HepG2 (cell line): ENCODE data around the gene ARHGAP12. TPM values are rescaled to one million over a fixed set of nuclear protein-coding genes. Genes with fewer than 3 reads are reported as not detected.

Source experiments
- ATF7 ChIP-seq, 2 experiments: fragments of 450-650 bp in 1 of 2; sonication (generic) in 1 of 2; formaldehyde crosslinking in 1 of 2; IDR thresholded peaks; 2 replicates each; pipeline versions ENCODE4 v1.4.0 to v1.6.1; 2016 to 2020; ENCODE audit warnings: antibody characterized with exemption in 1 of 2, mild to moderate bottlenecking in 1 of 2, missing genetic modification reagents in 1 of 2
- CEBPB ChIP-seq: IDR thresholded peaks from 2 replicates; pipeline ENCODE4 v1.6.1; 2011; ENCODE audit warnings: low read depth, low read length, improper control_type of control experiment, borderline replicate concordance
- CENPX ChIP-seq: sonication (generic); formaldehyde crosslinking; IDR thresholded peaks from 2 replicates; pipeline ENCODE4 v1.9.0; 2021; ENCODE audit warnings: mild to moderate bottlenecking, missing genetic modification reagents, moderate library complexity
- E2F1 ChIP-seq: sonication (generic); formaldehyde crosslinking; IDR thresholded peaks from 2 replicates; pipeline ENCODE4 v1.5.0; 2020; ENCODE audit warnings: missing genetic modification reagents
- ELF3 ChIP-seq: IDR thresholded peaks from 2 replicates; pipeline ENCODE4 v1.6.1; 2016; ENCODE audit warnings: missing genetic modification reagents, missing compliant biosample characterization
- FOXA3 ChIP-seq: IDR thresholded peaks from 2 replicates; pipeline ENCODE4 v1.6.1; 2016; ENCODE audit warnings: missing genetic modification reagents, missing compliant biosample characterization
- FOXK1 ChIP-seq: sonication (generic); formaldehyde crosslinking; IDR thresholded peaks from 2 replicates; pipeline ENCODE4 v1.4.0; 2020; ENCODE audit warnings: low read depth, missing genetic modification reagents, borderline replicate concordance
- GZF1 ChIP-seq: sonication (generic); formaldehyde crosslinking; IDR thresholded peaks from 2 replicates; pipeline ENCODE4 v1.5.1; 2020; ENCODE audit warnings: mild to moderate bottlenecking, missing genetic modification reagents
- HDAC1 ChIP-seq: sonication (generic); formaldehyde crosslinking; IDR thresholded peaks from 2 replicates; pipeline ENCODE4 v1.5.1; 2020; ENCODE audit warnings: mild to moderate bottlenecking, missing genetic modification reagents
- NCOR1 ChIP-seq: fragments of 200-600 bp; sonication (generic); IDR thresholded peaks from 2 replicates; pipeline ENCODE4 v1.7.0; 2017; ENCODE audit warnings: antibody characterized with exemption, low read length, borderline replicate concordance
- NFYB ChIP-seq: sonication (generic); formaldehyde crosslinking; IDR thresholded peaks from 2 replicates; pipeline ENCODE4 v1.4.0; 2020; ENCODE audit warnings: missing genetic modification reagents
- NR2F6 ChIP-seq, 2 experiments: IDR thresholded peaks; 2 replicates each; pipeline ENCODE4 v1.6.1; 2016; ENCODE audit warnings: antibody characterized with exemption in 1 of 2, mild to moderate bottlenecking in 1 of 2
- PAXIP1 ChIP-seq: sonication (generic); formaldehyde crosslinking; conservative IDR thresholded peaks from 2 replicates; pipeline ENCODE4 v1.4.0; 2020; ENCODE audit warnings: mild to moderate bottlenecking, missing genetic modification reagents, moderate library complexity
- SALL1 ChIP-seq: sonication (generic); formaldehyde crosslinking; IDR thresholded peaks from 2 replicates; pipeline ENCODE4 v1.8.0; 2022; ENCODE audit warnings: mild to moderate bottlenecking, missing genetic modification reagents
- SSRP1 ChIP-seq: IDR thresholded peaks from 2 replicates; pipeline ENCODE4 v1.6.1; 2016; ENCODE audit warnings: control low read depth
- TFDP1 ChIP-seq: IDR thresholded peaks from 2 replicates; pipeline ENCODE4 v1.6.1; 2016; ENCODE audit warnings: missing compliant biosample characterization, missing genetic modification reagents, borderline replicate concordance
- ZBTB1 ChIP-seq: sonication (generic); formaldehyde crosslinking; IDR thresholded peaks from 2 replicates; pipeline ENCODE4 v1.4.0; 2020; ENCODE audit warnings: missing genetic modification reagents, borderline replicate concordance
- ZC3H4 ChIP-seq: sonication (generic); formaldehyde crosslinking; IDR thresholded peaks from 2 replicates; pipeline ENCODE4 v1.4.0; 2020; ENCODE audit warnings: missing genetic modification reagents, borderline replicate concordance
- ZFP37 ChIP-seq: sonication (generic); formaldehyde crosslinking; IDR thresholded peaks from 2 replicates; pipeline ENCODE4 v1.4.0; 2020; ENCODE audit warnings: missing genetic modification reagents, borderline replicate concordance
- ZMYM4 ChIP-seq: sonication (generic); formaldehyde crosslinking; IDR thresholded peaks from 2 replicates; pipeline ENCODE4 v1.8.1; 2023; ENCODE audit warnings: mild to moderate bottlenecking, missing genetic modification reagents
- ZNF549 ChIP-seq: sonication (generic); formaldehyde crosslinking; IDR thresholded peaks from 2 replicates; pipeline ENCODE4 v1.5.0; 2020; ENCODE audit warnings: missing genetic modification reagents
- ZNF614 ChIP-seq: IDR thresholded peaks from 2 replicates; pipeline ENCODE4 v1.6.1; 2018; ENCODE audit warnings: missing biosample characterization, missing genetic modification reagents, inconsistent platforms, borderline replicate concordance
- ZNF678 ChIP-seq: sonication (generic); formaldehyde crosslinking; IDR thresholded peaks from 2 replicates; pipeline ENCODE4 v1.4.0; 2020; ENCODE audit warnings: mild to moderate bottlenecking, missing genetic modification reagents
- ZSCAN21 ChIP-seq: sonication (generic); formaldehyde crosslinking; IDR thresholded peaks from 2 replicates; pipeline ENCODE4 v1.8.0; 2022; ENCODE audit warnings: mild to moderate bottlenecking, missing genetic modification reagents, moderate library complexity, borderline replicate concordance
- polyA plus RNA-seq, 8 experiments: library from polyadenylated mRNA; depleted of rRNA in 3 of 8; stranded (reverse) in 7 of 8; unstranded in 1 of 8; fragments of >200 nt; fragmentation: Illumina TruSeq in 4 of 8; extraction: Trizol in 4 of 8; gene quantifications; 2 replicates each; pipeline versions ENCODE4 v1.2.1 to v1.2.3, GENCODE V29; 2011 to 2016; ENCODE audit warnings: low read depth in 4 of 8, missing spikeins in 1 of 8, mixed read lengths in 1 of 8; ENCODE audit not compliant: insufficient read depth in 1 of 8
- total RNA-seq, 5 experiments: library from RNA; depleted of rRNA; stranded (reverse); fragments of >200 nt; fragmentation: Illumina TruSeq; extraction: Trizol; gene quantifications; 2 replicates each; pipeline ENCODE4 v1.2.3, GENCODE V29; 2016; ENCODE audit warnings: low read depth in 1 of 5

ARHGAP12 gene
- total and polyA plus RNA-seq, 2 of the 13 experiments (the other 11 are each of a cell fraction or from before 2014, with no cell fraction given), result 25.0 to 54.6 TPM

GRCh38 chr10:31759124-31759798 lies 169.4 kb downstream of the ARHGAP12 start (continued):
- TF ChIP-seq TFDP1 (CRISPR knock-in tag), result 0 out of 2 replicates have a peak, but pooled peaks have one; percentile 37
- peak; percentile 85 for TF ChIP-seq NR2F6 (IDR thresholded peaks at IDR 0.05)
- peak; percentile 89 for TF ChIP-seq NR2F6 (CRISPR knock-in tag; IDR thresholded peaks at IDR 0.05)
- TF ChIP-seq ZMYM4, result peak; percentile 54
- TF ChIP-seq ELF3 (CRISPR knock-in tag), result peak; percentile 61; the same call in 1 of the 2 replicates
- TF ChIP-seq NCOR1, result 0 out of 2 replicates have a peak, but pooled peaks have one; percentile 37
- no peak for TF ChIP-seq ATF7 (IDR thresholded peaks at IDR 0.05)
- TF ChIP-seq ATF7 (CRISPR knock-in tag; IDR thresholded peaks at IDR 0.05), result no peak
- no peak for TF ChIP-seq ZSCAN21
- TF ChIP-seq SALL1 (CRISPR knock-in tag), result 0 out of 2 replicates have a peak, but pooled peaks have one; percentile 22
- TF ChIP-seq PAXIP1 (CRISPR knock-in tag), result peak; percentile 45; the same call in 1 of the 2 replicates
- TF ChIP-seq ZNF549 (CRISPR knock-in tag), result no peak
- no peak for TF ChIP-seq E2F1 (CRISPR knock-in tag)
- peak; percentile 64; the same call in 1 of the 2 replicates for TF ChIP-seq FOXK1 (CRISPR knock-in tag)
- peak; percentile 69 for TF ChIP-seq FOXA3
- no peak for TF ChIP-seq SSRP1 (CRISPR knock-in tag)
- no peak for TF ChIP-seq ZBTB1 (CRISPR knock-in tag)
- peak; percentile 79 for TF ChIP-seq NFYB (CRISPR knock-in tag)
- no peak for TF ChIP-seq CENPX
- no peak for TF ChIP-seq ZFP37 (CRISPR knock-in tag)
- TF ChIP-seq ZNF678 (CRISPR knock-in tag), result no peak
- peak; percentile 55; the same call in 1 of the 2 replicates for TF ChIP-seq ZC3H4
- TF ChIP-seq ZNF614 (CRISPR knock-in tag), result peak; percentile 90
- peak; percentile 28 for TF ChIP-seq HDAC1 (CRISPR knock-in tag)
- peak; percentile 95 for TF ChIP-seq GZF1 (CRISPR knock-in tag)
- peak; percentile 53 for TF ChIP-seq CEBPB
